ENCODE data around the gene CAB39.
A peak's percentile ranks its signal among the peaks of the same experiment; 100 is the strongest.
"Not testable (repeated sequence)": the region's sequence is repeated elsewhere in the genome, so short reads cannot be mapped to it uniquely, and the experiment has no call there.

Gene CAB39

GRCh38 chr2:230681171-230681545 lies 31.5 kb upstream of the CAB39 start:
- peak overlapping the region; percentile 70 for H3K27ac ChIP-seq

GRCh38 chr2:230682546-230682945 lies 30.1 kb upstream of the CAB39 start:
- DNase-seq (ENCODE audit: low read depth, low spot score), result no peak
- no peak overlapping the region for H3K27ac ChIP-seq

More at GRCh38 chr2:230681171-230681545, 31.5 kb upstream of the CAB39 start:
- no peak for DNase-seq (ENCODE audit: low read depth, low spot score)

GRCh38 chr2:230684270-230685168 lies 28.1 kb upstream of the CAB39 start:
- H3K27ac ChIP-seq, result peak overlapping the region; percentile 79
- peak; percentile 72 for DNase-seq (ENCODE audit: low read depth, low spot score)

GRCh38 chr2:230685178-230685577 lies 27.5 kb upstream of the CAB39 start:
- peak overlapping the region; percentile 79 for H3K27ac ChIP-seq
- DNase-seq (ENCODE audit: low read depth, low spot score), result no peak

GRCh38 chr2:230687498-230687897 lies 25.1 kb upstream of the CAB39 start:
- no peak for DNase-seq (ENCODE audit: low read depth, low spot score)
- H3K27ac ChIP-seq, result peak overlapping the region; percentile 48

GRCh38 chr2:230688490-230688889 lies 24.2 kb upstream of the CAB39 start:
- no peak for DNase-seq (ENCODE audit: low read depth, low spot score)
- no peak overlapping the region for H3K27ac ChIP-seq

GRCh38 chr2:230690439-230690838 lies 22.2 kb upstream of the CAB39 start:
- H3K27ac ChIP-seq, result peak overlapping the region; percentile 93
- no peak for DNase-seq (ENCODE audit: low read depth, low spot score)

GRCh38 chr2:230691005-230691647 lies 21.5 kb upstream of the CAB39 start:
- peak overlapping the region; percentile 93 for H3K27ac ChIP-seq
- DNase-seq (ENCODE audit: low read depth, low spot score), result peak; percentile 91

- DNase-seq (ENCODE audit: low read depth, low spot score), result no peak
- peak overlapping the region; percentile 93 for H3K27ac ChIP-seq
These were observed 19.9 kb upstream of the CAB39 start for GRCh38 chr2:230692760-230693159.

GRCh38 chr2:230693411-230693810 lies 19.2 kb upstream of the CAB39 start:
- H3K27ac ChIP-seq, result peak overlapping the region; percentile 93
- DNase-seq (ENCODE audit: low read depth, low spot score), result no peak

- H3K27ac ChIP-seq, result peak overlapping the region; percentile 93
- DNase-seq (ENCODE audit: low read depth, low spot score), result peak; percentile 84
These were observed 18.4 kb upstream of the CAB39 start for GRCh38 chr2:230694241-230694640.

- peak overlapping the region; percentile 93 for H3K27ac ChIP-seq
- DNase-seq (ENCODE audit: low read depth, low spot score), result no peak
These were observed 17.1 kb upstream of the CAB39 start for GRCh38 chr2:230695551-230695950.

GRCh38 chr2:230696670-230697069 lies 16.0 kb upstream of the CAB39 start:
- no peak overlapping the region for H3K27ac ChIP-seq
- no peak for DNase-seq (ENCODE audit: low read depth, low spot score)

GRCh38 chr2:230697676-230698075 lies 15.0 kb upstream of the CAB39 start:
- H3K27ac ChIP-seq, result no peak overlapping the region
- no peak for DNase-seq (ENCODE audit: low read depth, low spot score)

- not testable (repeated sequence) for DNase-seq (ENCODE audit: low read depth, low spot score); H3K27ac ChIP-seq
These were observed 13.9 kb upstream of the CAB39 start for GRCh38 chr2:230698753-230699152.

- no peak overlapping the region for H3K27ac ChIP-seq
- no peak for DNase-seq (ENCODE audit: low read depth, low spot score)
These were observed 12.2 kb upstream of the CAB39 start for GRCh38 chr2:230700447-230700846.

- DNase-seq (ENCODE audit: low read depth, low spot score), result no peak
- no peak overlapping the region for H3K27ac ChIP-seq
These were observed 11.3 kb upstream of the CAB39 start for GRCh38 chr2:230701308-230701707.

GRCh38 chr2:230702457-230702856 lies 10.2 kb upstream of the CAB39 start:
- not testable (repeated sequence) for H3K27ac ChIP-seq; DNase-seq (ENCODE audit: low read depth, low spot score)

GRCh38 chr2:230703514-230703913 lies 9.1 kb upstream of the CAB39 start:
- no peak for DNase-seq (ENCODE audit: low read depth, low spot score)
- no peak overlapping the region for H3K27ac ChIP-seq

- DNase-seq (ENCODE audit: low read depth, low spot score), result no peak
- H3K27ac ChIP-seq, result peak overlapping the region; percentile 22
These were observed 6.6 kb upstream of the CAB39 start for GRCh38 chr2:230706053-230706521.

- H3K27ac ChIP-seq, result no peak overlapping the region
- no peak for DNase-seq (ENCODE audit: low read depth, low spot score)
These were observed 5.7 kb upstream of the CAB39 start for GRCh38 chr2:230706966-230707365.
